HEK293 (cell line): ENCODE results near the gene RPP30.

Experiments
- CTCF ChIA-PET: fragments of 350-600 bp; formaldehyde crosslinking; extraction: SDS; loops from one replicate; lab custom pipeline; 2021; ENCODE audit warnings: antibody characterized with exemption; lab: Yijun Ruan, JAX
- POLR2A ChIA-PET: fragments of 300-600 bp; formaldehyde crosslinking; extraction: SDS; loops from one replicate; lab custom pipeline; 2020; ENCODE audit warnings: antibody characterized with exemption, inconsistent platforms; lab: Yijun Ruan, JAX
- H3K27ac ChIP-seq: fragments of 200-500 bp; sonication (Bioruptor generic); 2 replicates; pipeline ENCODE4 v1.5.1; 2014; ENCODE audit warnings: low read depth, low read length, control low read depth, inconsistent platforms; ENCODE audit errors: extremely low read depth
- H3K36me3 ChIP-seq, 2 experiments: fragments of 200-500 bp in 1 of 2; sonication (Bioruptor generic) in 1 of 2; 1 replicate in 1 of 2; 2 replicates in 1 of 2; pipeline ENCODE4 v1.5.1; 2014 to 2017; ENCODE audit warnings: inconsistent platforms in 2 of 2, low read length in 2 of 2; ENCODE audit not compliant: control insufficient read depth in 2 of 2, insufficient read depth in 1 of 2
- H3K4me1 ChIP-seq: fragments of 200-500 bp; sonication (Bioruptor generic); 2 replicates; pipeline ENCODE4 v1.5.1; 2014; ENCODE audit warnings: mild to moderate bottlenecking, low read length, inconsistent platforms; ENCODE audit not compliant: control insufficient read depth, insufficient read depth
- H3K4me3 ChIP-seq: 2 replicates; pipeline ENCODE4 v1.5.1; 2011; ENCODE audit warnings: low read depth, mild to moderate bottlenecking, control low read depth, low read length, moderate library complexity
- H3K9me3 ChIP-seq: fragments of 200-500 bp; sonication (Bioruptor generic); 2 replicates; pipeline ENCODE4 v1.5.1; 2014; ENCODE audit warnings: low read depth, low read length, inconsistent platforms; ENCODE audit not compliant: control insufficient read depth, insufficient read depth
- AEBP2 ChIP-seq: fragments of 450-650 bp; formaldehyde crosslinking; IDR thresholded peaks from 2 replicates; pipeline ENCODE4 v1.5.1; 2016; ENCODE audit warnings: missing biosample characterization, missing genetic modification characterization, borderline replicate concordance
- HOXC10 ChIP-seq: sonication (generic); formaldehyde crosslinking; IDR thresholded peaks from 2 replicates; pipeline ENCODE4 v1.8.1; 2023; ENCODE audit warnings: mild to moderate bottlenecking, missing genetic modification reagents
- KLF8 ChIP-seq: fragments of 450-650 bp; formaldehyde crosslinking; IDR thresholded peaks from 2 replicates; pipeline ENCODE4 v1.5.1; 2016; ENCODE audit warnings: missing biosample characterization, missing genetic modification characterization
- KLF9 ChIP-seq: fragments of 450-650 bp; formaldehyde crosslinking; IDR thresholded peaks from 2 replicates; pipeline ENCODE4 v1.5.1; 2016; ENCODE audit warnings: missing biosample characterization, missing genetic modification characterization, low read depth
- PBX3 ChIP-seq: sonication (generic); formaldehyde crosslinking; IDR thresholded peaks from 2 replicates; pipeline ENCODE4 v1.8.1; 2022; ENCODE audit warnings: mild to moderate bottlenecking, moderate library complexity, missing genetic modification reagents
- SCRT2 ChIP-seq: fragments of 450-650 bp; formaldehyde crosslinking; IDR thresholded peaks from 2 replicates; pipeline ENCODE4 v1.5.1; 2016; ENCODE audit warnings: missing biosample characterization, missing genetic modification characterization
- WT1 ChIP-seq: fragments of 450-650 bp; formaldehyde crosslinking; IDR thresholded peaks from 2 replicates; pipeline ENCODE4 v1.5.1; 2016; ENCODE audit warnings: missing biosample characterization, missing genetic modification characterization
- ZFP69B ChIP-seq: fragments of 450-650 bp; formaldehyde crosslinking; IDR thresholded peaks from 2 replicates; pipeline ENCODE4 v1.5.1; 2016; ENCODE audit warnings: missing biosample characterization, missing genetic modification characterization
- ZNF132 ChIP-seq: fragments of 450-650 bp; formaldehyde crosslinking; IDR thresholded peaks from 2 replicates; pipeline ENCODE4 v1.5.1; 2017; ENCODE audit warnings: missing biosample characterization, missing genetic modification characterization, borderline replicate concordance
- ZNF133 ChIP-seq: fragments of 450-650 bp; formaldehyde crosslinking; IDR thresholded peaks from 2 replicates; pipeline ENCODE4 v1.5.1; 2016; ENCODE audit warnings: missing biosample characterization, missing genetic modification characterization
- ZNF146 ChIP-seq: fragments of 450-650 bp; formaldehyde crosslinking; IDR thresholded peaks from 2 replicates; pipeline ENCODE4 v1.5.1; 2016; ENCODE audit warnings: missing biosample characterization, missing genetic modification characterization
- ZNF24 ChIP-seq: fragments of 450-650 bp; formaldehyde crosslinking; IDR thresholded peaks from 2 replicates; pipeline ENCODE4 v1.5.1; 2016; ENCODE audit warnings: missing biosample characterization, missing genetic modification characterization
- ZNF266 ChIP-seq: fragments of 450-650 bp; formaldehyde crosslinking; IDR thresholded peaks from 2 replicates; pipeline ENCODE4 v1.5.1; 2016; ENCODE audit warnings: missing biosample characterization, missing genetic modification characterization, low read depth
- ZNF366 ChIP-seq: fragments of 450-650 bp; formaldehyde crosslinking; conservative IDR thresholded peaks from 2 replicates; pipeline ENCODE4 v1.5.1; 2016; ENCODE audit warnings: missing biosample characterization, missing genetic modification characterization
- ZNF423 ChIP-seq: fragments of 450-650 bp; formaldehyde crosslinking; IDR thresholded peaks from 2 replicates; pipeline ENCODE4 v1.5.1; 2016; ENCODE audit warnings: missing biosample characterization, missing genetic modification characterization
- ZNF660 ChIP-seq: fragments of 450-650 bp; IDR thresholded peaks from 2 replicates; pipeline ENCODE4 v1.5.1; 2018; ENCODE audit warnings: missing biosample characterization, mild to moderate bottlenecking, missing genetic modification characterization
- ZNF707 ChIP-seq: fragments of 450-650 bp; formaldehyde crosslinking; IDR thresholded peaks from 2 replicates; pipeline ENCODE4 v1.5.1; 2016; ENCODE audit warnings: missing biosample characterization, missing genetic modification characterization
- TF ChIP-seq, protein P1 (sequence below): fragments of 450-650 bp; IDR thresholded peaks from 2 replicates; pipeline ENCODE4 v1.5.1; 2018; ENCODE audit warnings: missing biosample characterization, missing genetic modification characterization
- TF ChIP-seq, protein P2 (sequence below): fragments of 450-650 bp; IDR thresholded peaks from 2 replicates; pipeline ENCODE4 v1.5.1; 2018; ENCODE audit warnings: missing biosample characterization, mild to moderate bottlenecking, missing genetic modification characterization
- TF ChIP-seq, protein P3 (sequence below): fragments of 450-650 bp; formaldehyde crosslinking; IDR thresholded peaks from 2 replicates; pipeline ENCODE4 v1.5.1; 2016; ENCODE audit warnings: missing biosample characterization, missing genetic modification characterization, borderline replicate concordance

RPP30 gene

DNA sequence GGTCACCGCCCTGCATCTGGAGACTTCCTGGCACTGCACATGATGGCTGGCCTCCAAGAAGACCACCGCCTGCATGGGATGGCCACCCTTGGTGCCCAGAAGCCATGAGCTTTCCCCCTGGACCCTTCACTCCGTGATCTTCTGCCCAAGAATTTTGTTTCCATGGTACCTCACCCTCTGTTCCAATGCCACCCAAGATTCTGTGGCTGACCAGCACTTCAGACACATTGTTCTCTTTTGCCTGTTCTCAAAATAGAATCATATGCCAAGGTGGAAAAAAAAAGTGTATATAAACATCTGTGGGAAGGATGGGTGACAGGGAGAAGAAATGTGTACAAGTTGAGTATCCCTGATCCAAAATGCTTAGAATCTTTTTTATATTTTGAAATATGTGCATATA is 26.0 kb upstream of the RPP30 start:
- ChIA-PET POLR2A (no interaction called here), CTCF (no interaction called here)
- no peak overlapping the region for H3K4me3 ChIP-seq
- H3K27ac ChIP-seq: no peak overlapping the region
- H3K36me3 ChIP-seq: no peaks in the 10 kb centered on the region
- H3K4me1 ChIP-seq: no peaks in the 10 kb centered on the region
- H3K9me3 ChIP-seq: no peaks in the 10 kb centered on the region
- TF ChIP-seq ZNF366: no peak
- no peak for TF ChIP-seq ZNF707 (tag by site-specific recombination)
- no peak for TF ChIP-seq ZNF24 (tag by site-specific recombination)

DNA sequence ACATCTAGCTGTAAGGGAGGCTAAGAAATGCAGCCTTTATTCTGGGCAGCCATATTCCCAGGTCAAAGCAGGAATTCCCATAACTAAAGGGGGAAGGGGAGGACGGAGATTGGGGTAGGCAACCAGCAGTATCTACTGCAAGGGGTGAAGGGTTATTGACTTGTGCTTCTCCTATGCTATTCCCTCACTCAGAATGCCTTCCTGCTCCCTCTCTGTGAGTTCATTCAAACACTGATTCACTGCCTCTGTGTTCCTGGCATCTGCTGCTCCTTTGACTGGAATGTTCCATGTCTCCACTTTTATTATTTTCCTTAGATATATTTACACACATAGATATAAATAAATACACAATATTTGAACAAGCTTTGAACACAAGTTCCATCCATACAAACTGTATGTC is 25.0 kb upstream of the RPP30 start:
- CTCF ChIA-PET: interaction anchor here (0.9 kb wide), 2 partner anchors 58 to 94 kb away, joined by 3 to 4 read pairs; no protein-coding TSS in a partner anchor
- TF ChIP-seq HOXC10 (CRISPR knock-in tag) (no peak), ZNF133 (tag by site-specific recombination) (no peak), PBX3 (CRISPR knock-in tag) (no peak), ZNF132 (tag by site-specific recombination) (no peak), KLF9 (tag by site-specific recombination) (no peak)

DNA sequence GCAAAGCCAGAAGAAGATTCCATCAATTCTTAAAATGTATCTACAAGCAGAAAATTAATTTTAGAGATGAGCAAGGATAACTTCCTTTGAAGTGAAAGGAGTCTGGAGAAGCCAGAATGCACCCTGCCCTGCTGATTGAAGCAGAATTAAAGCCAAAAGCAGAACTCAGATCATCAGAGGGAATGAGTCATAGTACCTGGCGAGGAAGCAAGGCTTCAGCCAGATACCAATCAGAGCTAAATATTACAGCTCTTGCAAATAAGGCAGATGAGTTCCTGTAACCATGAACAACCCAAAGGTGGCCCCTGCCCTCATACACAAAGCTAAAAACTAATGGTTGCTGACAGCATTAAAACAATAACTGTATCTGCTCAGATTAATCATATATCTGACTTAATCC is 24.3 kb upstream of the RPP30 start:
- POLR2A ChIA-PET: no interaction called here
- no peak overlapping the region for H3K4me3 ChIP-seq
- H3K4me1 ChIP-seq: no peaks in the 10 kb centered on the region
- no peak for TF ChIP-seq ZNF660 (tag by site-specific recombination)
- TF ChIP-seq, protein P1, sequence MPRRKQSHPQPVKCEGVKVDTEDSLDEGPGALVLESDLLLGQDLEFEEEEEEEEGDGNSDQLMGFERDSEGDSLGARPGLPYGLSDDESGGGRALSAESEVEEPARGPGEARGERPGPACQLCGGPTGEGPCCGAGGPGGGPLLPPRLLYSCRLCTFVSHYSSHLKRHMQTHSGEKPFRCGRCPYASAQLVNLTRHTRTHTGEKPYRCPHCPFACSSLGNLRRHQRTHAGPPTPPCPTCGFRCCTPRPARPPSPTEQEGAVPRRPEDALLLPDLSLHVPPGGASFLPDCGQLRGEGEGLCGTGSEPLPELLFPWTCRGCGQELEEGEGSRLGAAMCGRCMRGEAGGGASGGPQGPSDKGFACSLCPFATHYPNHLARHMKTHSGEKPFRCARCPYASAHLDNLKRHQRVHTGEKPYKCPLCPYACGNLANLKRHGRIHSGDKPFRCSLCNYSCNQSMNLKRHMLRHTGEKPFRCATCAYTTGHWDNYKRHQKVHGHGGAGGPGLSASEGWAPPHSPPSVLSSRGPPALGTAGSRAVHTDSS (tag by site-specific recombination): no peak
- no peak for TF ChIP-seq KLF8
- TF ChIP-seq SCRT2 (tag by site-specific recombination): no peak
- no peak for TF ChIP-seq ZNF266 (tag by site-specific recombination)
- no peak for TF ChIP-seq AEBP2 (tag by site-specific recombination)
- TF ChIP-seq ZNF146 (tag by site-specific recombination): no peak
- TF ChIP-seq ZNF133 (tag by site-specific recombination): no peak
- no peak for TF ChIP-seq ZNF423
- TF ChIP-seq, protein P2, sequence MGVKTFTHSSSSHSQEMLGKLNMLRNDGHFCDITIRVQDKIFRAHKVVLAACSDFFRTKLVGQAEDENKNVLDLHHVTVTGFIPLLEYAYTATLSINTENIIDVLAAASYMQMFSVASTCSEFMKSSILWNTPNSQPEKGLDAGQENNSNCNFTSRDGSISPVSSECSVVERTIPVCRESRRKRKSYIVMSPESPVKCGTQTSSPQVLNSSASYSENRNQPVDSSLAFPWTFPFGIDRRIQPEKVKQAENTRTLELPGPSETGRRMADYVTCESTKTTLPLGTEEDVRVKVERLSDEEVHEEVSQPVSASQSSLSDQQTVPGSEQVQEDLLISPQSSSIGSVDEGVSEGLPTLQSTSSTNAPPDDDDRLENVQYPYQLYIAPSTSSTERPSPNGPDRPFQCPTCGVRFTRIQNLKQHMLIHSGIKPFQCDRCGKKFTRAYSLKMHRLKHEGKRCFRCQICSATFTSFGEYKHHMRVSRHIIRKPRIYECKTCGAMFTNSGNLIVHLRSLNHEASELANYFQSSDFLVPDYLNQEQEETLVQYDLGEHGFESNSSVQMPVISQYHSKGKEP (tag by site-specific recombination): no peak
- no peak for TF ChIP-seq WT1 (tag by site-specific recombination)
- no peak for TF ChIP-seq ZFP69B
- TF ChIP-seq, protein P3, sequence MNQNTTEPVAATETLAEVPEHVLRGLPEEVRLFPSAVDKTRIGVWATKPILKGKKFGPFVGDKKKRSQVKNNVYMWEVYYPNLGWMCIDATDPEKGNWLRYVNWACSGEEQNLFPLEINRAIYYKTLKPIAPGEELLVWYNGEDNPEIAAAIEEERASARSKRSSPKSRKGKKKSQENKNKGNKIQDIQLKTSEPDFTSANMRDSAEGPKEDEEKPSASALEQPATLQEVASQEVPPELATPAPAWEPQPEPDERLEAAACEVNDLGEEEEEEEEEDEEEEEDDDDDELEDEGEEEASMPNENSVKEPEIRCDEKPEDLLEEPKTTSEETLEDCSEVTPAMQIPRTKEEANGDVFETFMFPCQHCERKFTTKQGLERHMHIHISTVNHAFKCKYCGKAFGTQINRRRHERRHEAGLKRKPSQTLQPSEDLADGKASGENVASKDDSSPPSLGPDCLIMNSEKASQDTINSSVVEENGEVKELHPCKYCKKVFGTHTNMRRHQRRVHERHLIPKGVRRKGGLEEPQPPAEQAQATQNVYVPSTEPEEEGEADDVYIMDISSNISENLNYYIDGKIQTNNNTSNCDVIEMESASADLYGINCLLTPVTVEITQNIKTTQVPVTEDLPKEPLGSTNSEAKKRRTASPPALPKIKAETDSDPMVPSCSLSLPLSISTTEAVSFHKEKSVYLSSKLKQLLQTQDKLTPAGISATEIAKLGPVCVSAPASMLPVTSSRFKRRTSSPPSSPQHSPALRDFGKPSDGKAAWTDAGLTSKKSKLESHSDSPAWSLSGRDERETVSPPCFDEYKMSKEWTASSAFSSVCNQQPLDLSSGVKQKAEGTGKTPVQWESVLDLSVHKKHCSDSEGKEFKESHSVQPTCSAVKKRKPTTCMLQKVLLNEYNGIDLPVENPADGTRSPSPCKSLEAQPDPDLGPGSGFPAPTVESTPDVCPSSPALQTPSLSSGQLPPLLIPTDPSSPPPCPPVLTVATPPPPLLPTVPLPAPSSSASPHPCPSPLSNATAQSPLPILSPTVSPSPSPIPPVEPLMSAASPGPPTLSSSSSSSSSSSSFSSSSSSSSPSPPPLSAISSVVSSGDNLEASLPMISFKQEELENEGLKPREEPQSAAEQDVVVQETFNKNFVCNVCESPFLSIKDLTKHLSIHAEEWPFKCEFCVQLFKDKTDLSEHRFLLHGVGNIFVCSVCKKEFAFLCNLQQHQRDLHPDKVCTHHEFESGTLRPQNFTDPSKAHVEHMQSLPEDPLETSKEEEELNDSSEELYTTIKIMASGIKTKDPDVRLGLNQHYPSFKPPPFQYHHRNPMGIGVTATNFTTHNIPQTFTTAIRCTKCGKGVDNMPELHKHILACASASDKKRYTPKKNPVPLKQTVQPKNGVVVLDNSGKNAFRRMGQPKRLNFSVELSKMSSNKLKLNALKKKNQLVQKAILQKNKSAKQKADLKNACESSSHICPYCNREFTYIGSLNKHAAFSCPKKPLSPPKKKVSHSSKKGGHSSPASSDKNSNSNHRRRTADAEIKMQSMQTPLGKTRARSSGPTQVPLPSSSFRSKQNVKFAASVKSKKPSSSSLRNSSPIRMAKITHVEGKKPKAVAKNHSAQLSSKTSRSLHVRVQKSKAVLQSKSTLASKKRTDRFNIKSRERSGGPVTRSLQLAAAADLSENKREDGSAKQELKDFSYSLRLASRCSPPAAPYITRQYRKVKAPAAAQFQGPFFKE (tag by site-specific recombination): no peak

More for the DNA sequence above, 25.0 kb upstream of the RPP30 start:
- Histone ChIP-seq H3K4me3 (no peak overlapping the region), H3K9me3 (no peaks in the 10 kb centered on the region), H3K4me1 (no peaks in the 10 kb centered on the region), H3K36me3 (no peaks in the 10 kb centered on the region), H3K27ac (no peak overlapping the region)
- POLR2A ChIA-PET: no interaction called here

More for the DNA sequence above, 24.3 kb upstream of the RPP30 start:
- no peak overlapping the region for H3K27ac ChIP-seq
- H3K9me3 ChIP-seq: no peaks in the 10 kb centered on the region
- no peaks in the 10 kb centered on the region for H3K36me3 ChIP-seq
- CTCF ChIA-PET: interaction anchor here (0.5 to 0.9 kb wide), 3 partner anchors 40 to 1989 kb away, joined by 3 to 4 read pairs (median 3); no protein-coding TSS in a partner anchor
